ENCODE data around the gene RNASEH1.

DNA sequence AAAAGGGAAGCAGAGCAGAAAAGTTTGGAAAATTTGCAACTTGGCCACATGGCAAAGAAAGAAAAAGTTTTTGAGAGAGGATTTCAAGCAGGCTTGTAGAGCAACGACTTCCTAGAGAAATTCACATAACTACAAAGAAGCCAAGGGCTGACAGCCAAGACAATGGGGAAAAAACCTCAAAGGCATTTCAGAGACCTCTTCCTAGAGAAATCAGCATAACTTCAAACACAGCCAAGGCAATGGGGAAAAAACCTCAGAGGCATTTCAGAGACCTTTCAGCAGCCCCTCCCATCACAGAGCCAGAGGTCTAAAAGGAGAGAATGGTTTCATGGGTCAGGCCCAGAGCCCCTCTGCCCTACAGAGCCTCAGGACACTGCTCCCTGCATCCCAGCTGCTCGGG, 46.0 kb downstream of the RNASEH1 start:
- TF ChIP-seq, protein P1, sequence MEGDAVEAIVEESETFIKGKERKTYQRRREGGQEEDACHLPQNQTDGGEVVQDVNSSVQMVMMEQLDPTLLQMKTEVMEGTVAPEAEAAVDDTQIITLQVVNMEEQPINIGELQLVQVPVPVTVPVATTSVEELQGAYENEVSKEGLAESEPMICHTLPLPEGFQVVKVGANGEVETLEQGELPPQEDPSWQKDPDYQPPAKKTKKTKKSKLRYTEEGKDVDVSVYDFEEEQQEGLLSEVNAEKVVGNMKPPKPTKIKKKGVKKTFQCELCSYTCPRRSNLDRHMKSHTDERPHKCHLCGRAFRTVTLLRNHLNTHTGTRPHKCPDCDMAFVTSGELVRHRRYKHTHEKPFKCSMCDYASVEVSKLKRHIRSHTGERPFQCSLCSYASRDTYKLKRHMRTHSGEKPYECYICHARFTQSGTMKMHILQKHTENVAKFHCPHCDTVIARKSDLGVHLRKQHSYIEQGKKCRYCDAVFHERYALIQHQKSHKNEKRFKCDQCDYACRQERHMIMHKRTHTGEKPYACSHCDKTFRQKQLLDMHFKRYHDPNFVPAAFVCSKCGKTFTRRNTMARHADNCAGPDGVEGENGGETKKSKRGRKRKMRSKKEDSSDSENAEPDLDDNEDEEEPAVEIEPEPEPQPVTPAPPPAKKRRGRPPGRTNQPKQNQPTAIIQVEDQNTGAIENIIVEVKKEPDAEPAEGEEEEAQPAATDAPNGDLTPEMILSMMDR (IDR thresholded peaks at IDR 0.05; ENCODE audit: control extremely low read depth in 1 of 3, insufficient read depth in 1 of 3, low read depth in 1 of 3, low read length in 3 of 3): no peak
- no peak for TF ChIP-seq POLR2A (IDR thresholded peaks at IDR 0.05; ENCODE audit: control extremely low read depth in 1 of 2, low read depth in 2 of 2, low read length in 2 of 2)
- TF ChIP-seq, protein P2, sequence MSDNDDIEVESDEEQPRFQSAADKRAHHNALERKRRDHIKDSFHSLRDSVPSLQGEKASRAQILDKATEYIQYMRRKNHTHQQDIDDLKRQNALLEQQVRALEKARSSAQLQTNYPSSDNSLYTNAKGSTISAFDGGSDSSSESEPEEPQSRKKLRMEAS (IDR thresholded peaks at IDR 0.05): no peak
- TF ChIP-seq GTF2F1 (IDR thresholded peaks at IDR 0.05; ENCODE audit: borderline replicate concordance, low read depth, low read length): no peak
- no peak for TF ChIP-seq HDAC6 (IDR thresholded peaks at IDR 0.05; ENCODE audit: low read depth, low read length)
- TF ChIP-seq TEAD4 (IDR thresholded peaks at IDR 0.05; ENCODE audit: low read depth, low read length): no peak
- TF ChIP-seq MAFK (IDR thresholded peaks at IDR 0.05; ENCODE audit: low read depth, low read length): no peak
- TF ChIP-seq SUZ12 (IDR thresholded peaks at IDR 0.05; ENCODE audit: low read length): no peak
- no peak for TF ChIP-seq EP300 (IDR thresholded peaks at IDR 0.05; ENCODE audit: borderline replicate concordance in 1 of 2, low read depth in 2 of 2, low read length in 2 of 2)
- TF ChIP-seq SIN3A (conservative IDR thresholded peaks at IDR 0.05 in 1 of 2, IDR thresholded peaks at IDR 0.05 in 1 of 2; ENCODE audit: low read depth in 1 of 2, low read length in 2 of 2): no peak
- TF ChIP-seq CTBP2 (IDR thresholded peaks at IDR 0.05; ENCODE audit: borderline replicate concordance, insufficient read depth, insufficient read length, low read length): no peak
- TF ChIP-seq SP2 (IDR thresholded peaks at IDR 0.05; ENCODE audit: low read length): no peak
- no peak for TF ChIP-seq CBX5 (IDR thresholded peaks at IDR 0.05; ENCODE audit: low read depth, low read length)

Data from H1 (cell line).